Fibroblast of villous mesenchyme (primary cell): ENCODE measurements around the gene RLF. TPM values are rescaled to one million over a fixed set of nuclear protein-coding genes. Genes with fewer than 3 reads are reported as not detected.
A peak's percentile ranks its signal among the peaks of the same experiment; 100 is the strongest.

Experiments used
- DNase-seq: peaks from one replicate; pipeline ENCODE4 v3.0.0-alpha.2; 2010; ENCODE audit warnings: low read depth
- H3K4me3 ChIP-seq: 2 replicates; pipeline ENCODE4 v1.5.1; 2011; ENCODE audit warnings: low read depth, mild to moderate bottlenecking, low read length
- total RNA-seq: library from RNA; depleted of rRNA; stranded (reverse); fragments of >200 nt; gene quantifications from 2 replicates; pipeline ENCODE4 v1.2.3, GENCODE V29; 2012
- TF ChIP-seq, protein P1 (sequence below): IDR thresholded peaks from 2 replicates; pipeline ENCODE4 v1.5.1; 2012; ENCODE audit warnings: low read depth, mild to moderate bottlenecking, low read length; ENCODE audit not compliant: insufficient read depth

RLF gene
- total RNA-seq, 1 donor, result 26.3 TPM

DNA sequence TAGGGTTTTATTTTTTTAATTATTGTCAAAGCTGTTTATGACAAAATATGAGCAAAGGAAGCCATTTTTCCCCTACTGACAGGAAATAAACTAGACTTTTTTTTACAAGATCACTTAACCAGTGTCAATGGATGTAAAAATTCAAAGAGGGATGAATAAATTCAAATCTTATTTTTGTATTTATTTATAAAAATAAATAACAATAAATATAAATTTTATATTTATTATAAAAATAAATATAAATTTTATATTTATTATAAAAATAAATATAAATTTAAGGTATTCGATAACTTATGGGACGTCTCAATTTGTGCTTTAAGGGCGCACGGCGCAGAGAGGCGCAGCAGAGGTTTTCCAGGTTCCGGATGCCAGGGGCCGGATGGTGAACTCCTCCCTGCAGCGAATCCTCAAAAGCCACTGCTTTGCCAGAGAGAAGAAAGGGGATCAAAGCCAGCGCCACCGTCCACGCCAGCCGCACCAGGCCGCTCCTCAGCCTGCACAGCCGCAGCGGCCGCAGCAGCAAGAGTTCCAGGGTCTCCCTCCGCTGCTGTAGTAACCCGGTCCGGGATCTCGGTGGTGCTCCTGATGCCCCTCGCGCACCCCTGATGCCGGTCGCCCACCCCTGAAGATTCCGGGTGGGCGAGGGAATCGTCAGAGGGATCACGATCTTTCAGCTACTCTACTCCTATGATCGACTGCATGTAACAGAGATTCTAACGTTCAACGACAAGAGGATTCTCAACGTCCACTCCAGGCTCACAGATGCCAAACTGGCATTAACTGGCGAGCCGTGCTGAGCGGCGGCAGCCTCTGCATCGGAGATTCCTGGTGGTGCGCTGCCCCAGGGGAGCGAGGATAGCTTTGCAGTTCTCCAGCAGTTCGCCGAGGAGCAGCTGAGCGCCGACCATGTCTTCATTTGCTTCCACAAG is 28.5 kb upstream of the RLF start:
- H3K4me3 ChIP-seq, result peak overlapping the region; percentile 42
- peak; percentile 17 for DNase-seq
- TF ChIP-seq, protein P1, sequence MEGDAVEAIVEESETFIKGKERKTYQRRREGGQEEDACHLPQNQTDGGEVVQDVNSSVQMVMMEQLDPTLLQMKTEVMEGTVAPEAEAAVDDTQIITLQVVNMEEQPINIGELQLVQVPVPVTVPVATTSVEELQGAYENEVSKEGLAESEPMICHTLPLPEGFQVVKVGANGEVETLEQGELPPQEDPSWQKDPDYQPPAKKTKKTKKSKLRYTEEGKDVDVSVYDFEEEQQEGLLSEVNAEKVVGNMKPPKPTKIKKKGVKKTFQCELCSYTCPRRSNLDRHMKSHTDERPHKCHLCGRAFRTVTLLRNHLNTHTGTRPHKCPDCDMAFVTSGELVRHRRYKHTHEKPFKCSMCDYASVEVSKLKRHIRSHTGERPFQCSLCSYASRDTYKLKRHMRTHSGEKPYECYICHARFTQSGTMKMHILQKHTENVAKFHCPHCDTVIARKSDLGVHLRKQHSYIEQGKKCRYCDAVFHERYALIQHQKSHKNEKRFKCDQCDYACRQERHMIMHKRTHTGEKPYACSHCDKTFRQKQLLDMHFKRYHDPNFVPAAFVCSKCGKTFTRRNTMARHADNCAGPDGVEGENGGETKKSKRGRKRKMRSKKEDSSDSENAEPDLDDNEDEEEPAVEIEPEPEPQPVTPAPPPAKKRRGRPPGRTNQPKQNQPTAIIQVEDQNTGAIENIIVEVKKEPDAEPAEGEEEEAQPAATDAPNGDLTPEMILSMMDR, result no peak

DNA sequence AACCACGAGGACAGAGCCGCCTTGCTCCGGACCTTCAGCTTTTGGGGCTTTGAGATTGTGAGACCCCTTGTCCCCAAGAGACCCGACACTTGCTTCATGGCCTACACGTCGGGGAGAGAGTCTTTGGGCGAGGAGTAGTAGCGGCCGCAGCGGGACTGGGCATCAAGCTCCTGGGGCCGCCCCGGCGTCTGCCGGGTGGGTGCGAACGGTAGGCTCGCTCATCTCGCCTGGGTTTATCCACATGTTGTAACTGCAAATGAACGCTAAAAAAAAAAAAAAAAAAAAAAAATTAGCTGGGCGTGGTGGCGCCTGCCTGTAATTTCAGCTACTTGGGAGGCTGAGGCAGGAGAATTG is 27.9 kb upstream of the RLF start:
- no peak for DNase-seq
- TF ChIP-seq, protein P1, result no peak
- H3K4me3 ChIP-seq, result no peak overlapping the region

DNA sequence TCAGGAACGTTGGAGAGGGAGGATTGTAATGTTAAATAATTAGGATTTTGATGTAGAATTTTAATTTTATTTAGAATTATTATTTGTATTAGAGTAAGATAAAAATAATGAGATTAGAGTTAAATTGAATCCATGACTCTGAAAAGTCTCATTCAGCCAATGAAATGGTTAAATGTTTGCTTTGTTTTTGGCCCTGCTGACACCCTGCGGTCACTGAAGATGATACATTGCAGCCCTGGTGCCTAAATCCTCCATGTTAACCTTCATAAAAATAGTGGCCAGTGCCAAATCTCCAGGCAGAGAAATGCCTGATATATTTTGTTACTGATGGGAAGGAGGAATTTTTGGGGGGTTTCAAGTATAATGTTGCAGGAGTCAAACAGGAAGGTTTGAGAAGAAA is 27.3 kb upstream of the RLF start:
- no peak for DNase-seq
- no peak overlapping the region for H3K4me3 ChIP-seq
- TF ChIP-seq, protein P1, result no peak

DNA sequence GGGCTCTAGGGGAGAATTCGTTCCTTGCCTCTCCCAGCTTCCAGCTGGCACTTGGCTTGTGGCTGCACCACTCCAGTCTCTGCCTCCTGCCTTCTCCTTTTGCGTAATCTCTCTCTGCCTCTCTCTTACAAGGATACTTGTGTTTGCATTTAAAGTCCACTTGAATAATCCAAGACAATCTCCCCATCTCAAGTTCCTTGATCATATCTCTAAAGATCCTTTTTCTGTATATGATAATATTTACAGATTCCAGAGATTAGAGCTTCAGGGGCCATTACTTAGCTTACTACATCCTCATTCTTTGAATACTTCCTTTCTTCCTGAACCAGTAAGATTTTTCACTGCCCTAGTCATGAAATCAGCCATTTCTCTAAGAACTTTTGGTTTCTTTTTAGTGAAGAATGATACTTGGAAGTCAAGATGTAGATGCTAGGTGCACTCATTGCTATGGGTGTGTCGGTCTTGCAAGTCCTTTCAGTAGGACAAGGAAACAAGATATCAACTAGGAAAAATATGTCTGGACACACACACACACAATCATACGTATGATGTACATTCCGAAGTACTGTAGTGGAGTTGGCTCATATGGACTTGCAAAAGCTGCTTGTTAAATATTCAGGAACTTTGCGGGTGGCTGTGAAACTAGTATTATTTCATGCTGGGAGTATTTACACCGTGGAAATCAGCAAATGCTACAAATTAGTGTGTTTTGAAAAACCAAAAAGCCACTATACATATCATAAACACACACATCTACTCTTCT is 20.8 kb upstream of the RLF start:
- H3K4me3 ChIP-seq, result peak overlapping the region; percentile 32
- TF ChIP-seq, protein P1, result no peak
- DNase-seq, result peak; percentile 74

DNA sequence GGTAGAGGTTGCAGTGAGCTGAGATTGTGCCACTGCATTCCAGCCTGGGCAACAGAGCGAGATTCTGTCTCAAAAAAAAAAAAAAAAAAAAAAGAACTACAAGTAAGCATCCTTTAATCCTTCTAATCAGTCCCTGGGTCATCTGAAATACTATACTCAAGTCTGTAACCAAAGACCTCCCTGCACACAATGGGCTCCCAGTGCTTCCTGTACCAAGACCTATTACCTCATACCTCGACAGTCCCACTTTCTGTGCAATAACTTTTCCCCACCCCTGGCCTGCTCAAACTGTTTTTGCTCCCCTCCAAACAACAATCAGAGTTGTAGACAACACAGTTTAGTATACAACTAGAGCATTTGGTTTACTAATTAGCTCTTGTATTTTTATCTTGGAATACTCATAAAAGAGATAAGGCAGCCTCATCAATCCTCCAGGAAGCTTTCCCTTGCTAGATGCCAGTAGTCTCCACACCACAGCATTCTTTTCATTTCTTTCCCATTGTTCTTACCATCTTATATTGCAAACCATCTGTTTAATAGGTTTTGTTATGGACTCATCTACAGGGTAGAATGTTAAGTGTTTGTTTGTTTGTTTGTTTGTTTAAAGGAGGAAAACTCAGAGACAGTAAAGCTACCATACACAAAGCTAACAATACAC is 19.2 kb upstream of the RLF start:
- no peak overlapping the region for H3K4me3 ChIP-seq
- DNase-seq, result peak; percentile 40
- TF ChIP-seq, protein P1, result no peak

DNA sequence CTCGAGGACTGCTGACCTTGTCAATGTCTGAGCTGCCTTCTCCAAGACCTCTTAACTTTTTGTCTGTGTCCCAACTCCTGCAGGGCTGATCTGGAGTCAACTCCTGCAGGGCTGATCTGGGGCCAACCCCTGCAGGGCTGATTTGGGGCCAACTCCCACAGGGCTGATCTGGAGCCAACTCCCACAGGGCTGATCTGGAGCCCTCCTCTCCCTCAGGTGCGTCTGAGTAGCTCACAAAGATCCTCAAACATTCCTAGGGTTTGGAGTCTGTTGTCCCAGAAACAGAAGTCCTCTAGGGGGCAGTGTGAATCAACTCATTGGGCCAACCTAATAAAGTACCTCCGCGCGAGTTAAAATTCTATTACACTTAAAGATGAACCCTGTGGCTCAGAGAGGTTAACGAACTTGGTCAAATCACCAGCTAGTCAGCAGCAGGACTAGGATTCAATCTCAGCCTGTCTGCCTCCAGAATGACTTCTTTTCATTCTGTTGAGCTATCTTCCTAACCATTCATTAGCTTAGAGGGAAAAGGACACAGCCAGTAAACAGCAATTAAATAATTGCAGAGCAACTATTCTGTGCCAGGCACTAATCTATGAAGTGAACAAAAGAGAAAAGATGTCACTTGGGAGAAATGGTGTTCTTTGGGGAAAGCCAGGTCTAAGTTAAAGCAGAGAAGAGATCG is 17.2 kb upstream of the RLF start:
- no peak overlapping the region for H3K4me3 ChIP-seq
- peak; percentile 72 for DNase-seq
- TF ChIP-seq, protein P1, result peak; percentile 81
